Fibroblast of skin of left biceps (primary cell): ENCODE measurements around the gene OCSTAMP.

Experiments used
- DNase-seq, 2 experiments: peaks; one replicate each; pipeline ENCODE4 v3.0.0-alpha.2; 2013; ENCODE audit warnings: low read depth in 2 of 2

The OCSTAMP gene

GRCh38 chr20:46553926-46554325 is 3.5 kb upstream of the OCSTAMP start:
- DNase-seq = no peak

GRCh38 chr20:46552460-46553420 is 2.3 kb upstream of the OCSTAMP start:
- no peak for DNase-seq

DNA sequence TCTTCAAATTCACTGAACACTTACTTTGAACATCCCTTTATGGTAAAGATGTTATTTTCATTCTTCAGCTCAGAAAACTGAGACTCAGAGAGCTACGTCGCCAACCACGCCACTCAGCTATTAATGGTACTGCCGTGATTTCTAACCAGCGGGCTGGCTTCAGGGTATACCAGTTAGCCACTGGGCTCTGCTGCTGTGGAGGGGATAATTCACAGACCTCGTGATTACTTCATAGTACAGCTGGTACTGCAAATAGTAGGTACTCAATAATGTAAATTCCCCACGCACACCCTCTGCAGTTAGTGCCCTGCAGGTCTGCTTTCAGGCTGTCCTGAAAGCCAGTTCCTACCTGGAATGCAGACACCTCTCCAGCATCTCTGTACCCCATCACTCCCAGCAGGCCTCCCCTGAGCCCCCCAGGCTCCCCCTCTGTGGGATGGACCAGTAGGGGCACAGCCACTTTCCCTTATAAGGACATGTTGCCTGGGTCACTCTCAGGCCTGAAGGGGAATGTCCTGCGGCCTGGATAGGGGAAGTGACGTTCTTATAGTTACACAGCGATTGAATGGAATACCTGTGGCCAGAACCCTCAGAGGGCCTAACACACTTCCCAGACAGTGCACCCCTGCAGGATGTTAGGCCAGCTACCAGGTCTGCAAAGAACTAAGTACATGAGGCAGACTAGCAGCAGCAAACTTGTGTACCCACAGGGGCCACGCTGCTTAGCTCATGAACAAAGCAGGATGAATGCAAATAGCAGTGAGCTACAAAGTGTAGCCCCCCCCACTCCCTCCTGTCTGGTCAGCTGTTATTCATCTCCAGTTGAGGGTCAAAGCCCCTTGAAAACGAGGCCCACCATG is 1.3 kb upstream of the OCSTAMP start:
- no peak for DNase-seq

GRCh38 chr20:46549188-46549972 is 1.1 kb downstream of the OCSTAMP start:
- no peak for DNase-seq

- no peak for DNase-seq
Observed at GRCh38 chr20:46548688-46549087, 1.8 kb downstream of the OCSTAMP start.

DNA sequence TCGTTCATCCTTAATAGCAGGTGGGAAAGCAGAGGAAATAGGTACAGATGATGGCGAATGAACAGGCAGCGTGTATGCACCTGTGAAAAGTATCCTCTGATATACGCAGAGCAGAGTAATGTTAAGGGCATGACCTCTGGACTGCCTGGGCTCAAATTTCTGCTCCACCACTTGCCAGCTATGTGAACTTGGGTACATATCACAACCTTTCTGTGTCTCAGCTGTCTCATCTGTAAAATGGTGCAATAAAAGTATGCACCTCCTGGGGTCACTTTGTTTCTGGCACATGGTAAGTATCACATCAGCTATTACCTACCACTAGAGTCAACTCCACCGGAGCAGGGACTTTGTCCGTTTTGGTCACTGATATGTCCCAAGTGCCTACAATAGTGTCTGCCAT is 2.5 kb downstream of the OCSTAMP start:
- no peak for DNase-seq

GRCh38 chr20:46546936-46547335 is 3.5 kb downstream of the OCSTAMP start:
- DNase-seq = no peak

- no peak for DNase-seq
Observed at GRCh38 chr20:46546298-46546697, 4.2 kb downstream of the OCSTAMP start.

DNA sequence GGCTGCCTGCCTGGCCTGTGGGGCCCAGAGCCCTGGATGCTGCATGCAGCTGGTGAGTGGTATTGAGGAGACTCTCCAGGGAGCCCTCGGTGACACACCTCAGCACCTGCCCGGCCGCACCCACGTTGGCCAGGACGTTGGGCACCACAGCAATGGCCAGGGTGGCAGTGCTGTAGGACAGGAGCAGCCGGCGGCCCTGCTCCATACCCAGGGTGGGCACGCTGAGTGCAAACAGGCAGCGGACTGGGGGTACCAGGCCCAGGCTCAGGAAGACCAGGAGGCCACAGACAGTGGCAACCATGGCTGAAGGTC is 4.7 kb downstream of the OCSTAMP start:
- no peak for DNase-seq

GRCh38 chr20:46545077-46545826 is 5.2 kb downstream of the OCSTAMP start:
- no peak for DNase-seq

GRCh38 chr20:46544576-46544975 is 5.9 kb downstream of the OCSTAMP start:
- DNase-seq = no peak

- no peak for DNase-seq
Observed at GRCh38 chr20:46543959-46544358, 6.5 kb downstream of the OCSTAMP start.

GRCh38 chr20:46543033-46543432 is 7.4 kb downstream of the OCSTAMP start:
- DNase-seq = no peak

DNA sequence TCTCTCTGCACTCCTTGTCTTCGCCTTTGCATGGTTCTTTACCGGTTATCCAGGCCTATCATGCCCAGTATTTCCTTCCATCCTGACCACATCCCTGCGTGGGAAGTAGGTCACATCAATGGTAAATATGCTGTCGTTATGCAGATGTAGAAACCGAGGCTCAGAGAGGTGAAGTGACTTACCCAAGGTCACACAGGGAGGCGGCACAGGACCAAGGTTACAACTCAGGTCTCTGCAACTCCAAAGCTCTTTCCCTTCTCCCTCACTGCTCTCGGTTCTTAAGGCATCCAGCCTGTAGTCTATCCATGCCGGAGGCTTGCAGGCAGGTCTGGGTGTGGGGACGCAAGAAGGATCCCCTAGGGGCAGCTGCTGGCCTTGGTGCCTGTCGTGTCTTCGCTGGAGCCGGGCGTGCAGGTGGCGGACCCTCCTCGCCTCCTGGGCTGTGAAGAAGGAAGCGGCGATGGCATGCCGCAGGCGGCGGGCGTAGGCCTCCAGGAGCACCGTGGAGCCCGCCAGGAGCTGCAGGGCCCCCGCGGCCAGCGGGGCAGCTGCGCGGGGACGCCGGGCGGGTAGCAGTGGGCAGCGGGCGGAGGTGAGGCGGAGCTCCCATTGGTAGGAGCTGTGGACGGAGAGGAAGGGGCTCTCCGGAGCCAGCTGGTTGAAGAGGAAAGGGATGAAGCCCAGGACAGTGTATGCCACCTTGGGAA is 9.1 kb downstream of the OCSTAMP start:
- DNase-seq = no peak

DNA sequence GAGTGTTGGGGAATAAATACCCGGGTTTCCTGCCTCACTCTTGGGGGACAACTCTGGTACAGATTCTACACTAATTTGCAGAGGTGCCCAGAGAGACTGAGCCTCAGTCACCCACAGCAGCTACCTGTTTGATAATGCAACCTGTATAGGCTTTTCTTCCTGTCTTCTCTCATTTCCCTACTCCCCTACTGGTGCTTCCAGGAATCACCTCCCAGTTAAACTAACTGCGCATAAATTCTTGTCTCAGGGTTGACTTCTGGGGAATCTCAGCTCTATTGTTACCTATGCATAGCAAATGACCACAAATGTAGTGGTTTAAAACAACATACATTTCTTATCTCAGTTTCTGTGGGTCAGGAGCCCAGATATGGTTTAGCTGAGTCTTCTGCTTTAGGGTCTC is 11.3 kb downstream of the OCSTAMP start:
- no peak for DNase-seq

DNA sequence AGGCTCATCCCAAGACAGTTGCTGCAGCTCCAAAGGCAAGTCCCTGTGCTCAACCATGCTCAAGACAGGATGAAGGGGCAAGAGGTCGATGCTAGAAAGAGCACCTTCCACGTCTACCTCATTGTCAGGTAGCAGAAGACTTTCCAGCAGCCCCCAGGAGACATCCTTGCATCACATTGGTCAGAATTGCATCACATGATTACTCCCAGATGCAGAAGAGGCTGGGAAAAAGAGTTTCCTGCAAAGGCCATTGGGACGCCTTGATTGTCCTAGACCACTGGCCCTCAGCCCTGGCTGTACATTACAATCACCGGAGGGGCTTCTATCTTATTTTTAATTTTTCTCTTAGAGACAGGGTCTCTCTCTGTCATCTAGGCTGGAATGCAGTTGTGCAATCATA is 19.8 kb downstream of the OCSTAMP start:
- DNase-seq = no peak

DNA sequence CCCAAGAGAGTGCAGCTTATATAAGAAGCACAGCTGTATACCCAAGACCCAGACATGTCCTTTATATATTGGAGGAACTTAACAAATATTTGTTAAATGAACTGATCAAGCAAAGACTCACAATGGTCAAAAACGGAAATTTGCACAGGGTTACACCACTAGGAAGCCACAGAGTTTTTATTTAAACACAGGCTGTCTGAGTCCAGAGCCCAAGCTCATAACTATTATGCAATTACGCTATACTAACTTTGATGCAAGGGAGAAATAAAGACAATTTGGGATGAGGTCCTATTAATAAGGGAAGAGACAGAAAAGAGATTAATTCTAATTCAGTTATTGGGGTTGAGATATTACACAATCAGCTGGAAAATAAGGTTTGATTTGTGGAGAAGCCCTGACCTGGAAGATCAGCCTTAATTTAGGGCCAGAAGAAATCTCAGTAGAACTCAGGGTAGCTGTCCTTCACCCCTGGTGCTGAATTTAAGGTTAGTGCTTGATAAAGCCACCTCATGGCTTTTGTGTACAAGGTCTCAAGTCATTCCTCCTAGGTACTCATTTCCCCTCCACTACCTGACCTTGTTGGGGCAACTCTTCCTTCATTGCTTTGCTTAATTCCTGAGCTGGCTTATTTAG is 26.6 kb downstream of the OCSTAMP start:
- no peak for DNase-seq

GRCh38 chr20:46523108-46523507 is 27.3 kb downstream of the OCSTAMP start:
- DNase-seq = no peak

DNA sequence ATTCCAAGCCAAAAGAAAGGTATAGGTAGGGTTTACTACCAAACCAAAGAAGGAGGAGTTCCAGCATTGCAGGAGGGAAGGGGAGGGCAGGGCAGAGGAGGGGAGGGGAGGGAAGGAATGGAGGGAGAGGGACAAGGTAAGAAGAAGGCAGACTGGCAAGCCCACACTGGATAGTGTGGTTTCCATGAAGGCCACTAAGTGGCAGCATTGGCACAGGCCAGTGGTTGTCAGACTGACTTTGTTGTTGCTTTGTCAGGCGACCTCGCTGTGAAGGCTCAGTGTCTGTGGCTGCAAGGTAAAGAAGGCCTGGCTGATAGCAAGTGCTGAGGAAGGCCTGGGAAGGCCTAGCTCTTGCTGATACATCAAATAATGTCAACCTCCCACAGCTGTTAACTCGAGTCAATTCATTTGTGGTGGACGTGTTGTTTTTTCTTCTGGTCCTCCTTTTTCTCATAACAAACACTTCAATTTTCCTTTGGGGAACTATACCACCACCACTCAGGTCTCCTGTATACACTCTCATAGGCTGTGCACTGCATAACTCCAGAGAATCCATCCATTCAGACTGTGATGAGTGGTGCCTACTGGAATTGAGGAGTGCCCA is 29.4 kb downstream of the OCSTAMP start:
- DNase-seq = peak in 1 of 2 experiments; percentile 8

- DNase-seq = no peak
Observed at GRCh38 chr20:46520540-46520939, 29.9 kb downstream of the OCSTAMP start.
